ENCODE measurements around the gene RNF157. TPM values are rescaled to one million over a fixed set of nuclear protein-coding genes. Genes with fewer than 3 reads are reported as not detected.

RNF157 gene
- total and polyA plus RNA-seq, 3 experiments from 2014 or later, result 10.7 to 13.9 (median 13.9) TPM

Other genes starting within 250 kb of the RNF157 start
- gene CDK3, start 239.6 kb downstream of the RNF157 start, total RNA-seq, result 1 to 10 TPM; 5.0 to 5.5 TPM
- gene CDK3, start 239.6 kb downstream of the RNF157 start, polyA plus RNA-seq, result not detected
- under 1 TPM; 0.07 to 0.11 TPM for gene EVPL, start 213.2 kb downstream of the RNF157 start, total RNA-seq
- gene EVPL, start 213.2 kb downstream of the RNF157 start, polyA plus RNA-seq, result not detected
- gene SRP68, start 168.0 kb downstream of the RNF157 start, total RNA-seq, result 100 to 1,000 TPM; 120 to 123 TPM
- 80.4 TPM for gene SRP68, start 168.0 kb downstream of the RNF157 start, polyA plus RNA-seq
- gene GALR2, start 165.7 kb downstream of the RNF157 start, total RNA-seq, result 1 to 10 TPM; 2.7 to 3.1 TPM
- gene GALR2, start 165.7 kb downstream of the RNF157 start, polyA plus RNA-seq, result not detected
- gene ZACN, start 161.3 kb downstream of the RNF157 start, total RNA-seq, result 1 to 10 TPM; 2.8 to 3.0 TPM
- gene ZACN, start 161.3 kb downstream of the RNF157 start, polyA plus RNA-seq, result 4.1 TPM
- 100 to 1,000 TPM; 105 to 109 TPM for gene EXOC7, start 136.7 kb downstream of the RNF157 start, total RNA-seq
- 69.3 TPM for gene EXOC7, start 136.7 kb downstream of the RNF157 start, polyA plus RNA-seq
- gene FOXJ1, start 99.2 kb downstream of the RNF157 start, total RNA-seq, result under 1 TPM; 0.64 to 0.94 TPM
- gene FOXJ1, start 99.2 kb downstream of the RNF157 start, polyA plus RNA-seq, result 0.68 TPM
- 100 to 1,000 TPM; 125 to 133 TPM for gene UBALD2, start 24.9 kb upstream of the RNF157 start, total RNA-seq
- 8.7 TPM for gene UBALD2, start 24.9 kb upstream of the RNF157 start, polyA plus RNA-seq
- 1 to 10 TPM; 2.4 to 2.5 TPM for gene QRICH2, start 67.8 kb upstream of the RNF157 start, total RNA-seq
- gene QRICH2, start 67.8 kb upstream of the RNF157 start, polyA plus RNA-seq, result 0.22 TPM
- 10 to 100 TPM; 46.9 to 48.3 TPM for gene PRPSAP1, start 113.4 kb upstream of the RNF157 start, total RNA-seq
- 63.3 TPM for gene PRPSAP1, start 113.4 kb upstream of the RNF157 start, polyA plus RNA-seq
- 10 to 100 TPM; 17.2 to 18.7 TPM for gene SPHK1, start 144.1 kb upstream of the RNF157 start, total RNA-seq
- gene SPHK1, start 144.1 kb upstream of the RNF157 start, polyA plus RNA-seq, result 0.76 TPM
- 10 to 100 TPM; 33.6 to 35.0 TPM for gene UBE2O, start 212.7 kb upstream of the RNF157 start, total RNA-seq
- gene UBE2O, start 212.7 kb upstream of the RNF157 start, polyA plus RNA-seq, result 14.9 TPM
- gene AANAT, start 227.1 kb upstream of the RNF157 start, total RNA-seq, result not detected
- gene AANAT, start 227.1 kb upstream of the RNF157 start, polyA plus RNA-seq, result not detected

All from CD8-positive, alpha-beta memory T cell (primary cell).